ENCODE data around the gene PRRT1B.
"Not testable (repeated sequence)": the region's sequence is repeated elsewhere in the genome, so short reads cannot be mapped to it uniquely, and the experiment has no call there.

The PRRT1B gene

GRCh38 chr9:131522257-131523085 is 22.9 kb upstream of the PRRT1B start:
- no peak for DNase-seq (ENCODE audit: low spot score)

- DNase-seq (ENCODE audit: low spot score), result no peak
Measured at GRCh38 chr9:131523086-131523388, 22.3 kb upstream of the PRRT1B start.

- DNase-seq (ENCODE audit: low spot score), result no peak
Measured at GRCh38 chr9:131523451-131524435, 21.6 kb upstream of the PRRT1B start.

- DNase-seq (ENCODE audit: low spot score), result no peak
Measured at GRCh38 chr9:131524665-131525315, 20.5 kb upstream of the PRRT1B start.

- peak; percentile 91 for DNase-seq (ENCODE audit: low spot score)
Measured at GRCh38 chr9:131525643-131526565, 19.4 kb upstream of the PRRT1B start.

- no peak for DNase-seq (ENCODE audit: low spot score)
Measured at GRCh38 chr9:131528186-131528585, 17.1 kb upstream of the PRRT1B start.

GRCh38 chr9:131528886-131529505 is 16.3 kb upstream of the PRRT1B start:
- no peak for DNase-seq (ENCODE audit: low spot score)

GRCh38 chr9:131529597-131530545 is 15.5 kb upstream of the PRRT1B start:
- no peak for DNase-seq (ENCODE audit: low spot score)

- DNase-seq (ENCODE audit: low spot score), result no peak
Measured at GRCh38 chr9:131530546-131530919, 14.8 kb upstream of the PRRT1B start.

GRCh38 chr9:131530920-131531832 is 14.1 kb upstream of the PRRT1B start, which contains the start of gene UCK1:
Gene UCK1, minus strand, starts transcription at chr9:131531263. Its CDS starts 89 bp downstream, at chr9:131531174.
- peak; percentile 81 for DNase-seq (ENCODE audit: low spot score)

GRCh38 chr9:131534721-131535237 is 10.5 kb upstream of the PRRT1B start:
- no peak for DNase-seq (ENCODE audit: low spot score)

GRCh38 chr9:131537946-131538345 is 7.4 kb upstream of the PRRT1B start:
- no peak for DNase-seq (ENCODE audit: low spot score)

- DNase-seq (ENCODE audit: low spot score), result no peak
Measured at GRCh38 chr9:131539223-131539923, 6.0 kb upstream of the PRRT1B start.

GRCh38 chr9:131543141-131543540 is 2.2 kb upstream of the PRRT1B start:
- DNase-seq (ENCODE audit: low spot score), result no peak

- no peak for DNase-seq (ENCODE audit: low spot score)
Measured at GRCh38 chr9:131545786-131546335, 538 bp downstream of the PRRT1B start.

- no peak for DNase-seq (ENCODE audit: low spot score)
Measured at GRCh38 chr9:131546336-131547084, 1.2 kb downstream of the PRRT1B start.

GRCh38 chr9:131549186-131549585 is 3.9 kb downstream of the PRRT1B start:
- DNase-seq (ENCODE audit: low spot score), result not testable (repeated sequence)

Data from Ammon's horn (tissue), 1 donor.